GM18951 (cell line): ENCODE results near the gene GMFB.

Experiments used
- POLR2A ChIP-seq: IDR thresholded peaks from 4 replicates; pipeline ENCODE4 v1.6.1; 2011; ENCODE audit warnings: mild to moderate bottlenecking; ENCODE audit not compliant: insufficient read length, insufficient read depth; ENCODE audit errors: extremely low read depth
- in situ Hi-C: fragments of 300-500 bp; cut with MboI; formaldehyde crosslinking; loops from one replicate; pipeline ENCODE4 v1.12.0; 2022; ENCODE audit warnings: low sequenced_read_pairs, mixed read lengths, inconsistent platforms; ENCODE audit not compliant: unreplicated experiment

Gene GMFB

DNA sequence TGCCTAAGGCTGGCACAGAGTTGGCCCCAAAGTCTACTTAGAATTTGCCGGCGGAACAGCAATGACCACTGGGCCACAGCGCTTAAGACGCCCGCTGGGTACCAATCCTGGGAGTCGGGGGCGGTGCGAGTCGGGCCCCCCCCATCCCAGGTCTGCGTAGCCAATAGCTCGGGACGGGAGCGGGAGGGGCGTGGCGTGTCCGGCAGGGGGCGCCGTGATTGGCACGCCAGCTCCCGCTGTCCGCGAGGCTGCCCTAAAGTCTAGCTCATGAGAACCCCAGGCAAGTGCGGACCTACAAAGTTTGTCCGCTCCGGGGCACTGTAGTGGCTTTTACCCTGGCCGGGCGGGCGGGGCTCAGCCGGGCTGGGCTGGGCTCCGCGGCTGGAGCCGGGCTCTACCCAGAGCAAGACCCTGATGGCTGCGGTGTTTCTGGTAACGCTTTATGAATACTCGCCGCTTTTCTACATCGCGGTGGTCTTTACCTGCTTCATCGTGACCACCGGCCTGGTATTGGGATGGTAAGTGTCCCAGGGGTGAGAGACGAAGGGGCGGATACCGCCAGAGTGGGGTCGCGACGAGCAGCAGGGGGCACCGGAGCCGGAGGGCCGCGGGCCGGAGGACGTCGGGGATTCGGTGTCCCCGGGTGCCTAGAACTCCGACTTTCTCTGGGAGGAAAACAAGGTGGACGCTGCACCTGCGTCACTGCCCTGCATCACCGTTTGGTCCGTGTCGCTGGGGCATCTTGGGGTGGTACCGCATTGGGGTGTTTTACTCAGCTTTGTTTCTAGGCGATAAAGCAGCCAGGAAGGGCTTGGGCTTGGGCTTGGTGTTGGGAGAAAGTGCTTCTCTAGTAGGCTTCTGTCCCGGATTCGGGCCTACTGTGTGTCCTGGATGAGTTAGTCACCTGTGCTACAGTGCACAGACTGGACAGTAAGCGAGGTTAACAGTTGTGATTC, 21.0 kb upstream of the GMFB start, which contains the start of gene CGRRF1:
Gene CGRRF1, plus strand, starts transcription at position 361 of the 956 bp plus-strand sequence. Its CDS starts 54 bp downstream, at position 415.
- in situ Hi-C loops = no loop called here
- TF ChIP-seq POLR2A = peak; percentile 81

GRCh38 chr14:54503486-54503885, 14.7 kb upstream of the GMFB start:
- no peak for TF ChIP-seq POLR2A
- in situ Hi-C loops = no loop called here

GRCh38 chr14:54502602-54503001, 13.8 kb upstream of the GMFB start:
- TF ChIP-seq POLR2A = no peak
- in situ Hi-C loops = no loop called here

DNA sequence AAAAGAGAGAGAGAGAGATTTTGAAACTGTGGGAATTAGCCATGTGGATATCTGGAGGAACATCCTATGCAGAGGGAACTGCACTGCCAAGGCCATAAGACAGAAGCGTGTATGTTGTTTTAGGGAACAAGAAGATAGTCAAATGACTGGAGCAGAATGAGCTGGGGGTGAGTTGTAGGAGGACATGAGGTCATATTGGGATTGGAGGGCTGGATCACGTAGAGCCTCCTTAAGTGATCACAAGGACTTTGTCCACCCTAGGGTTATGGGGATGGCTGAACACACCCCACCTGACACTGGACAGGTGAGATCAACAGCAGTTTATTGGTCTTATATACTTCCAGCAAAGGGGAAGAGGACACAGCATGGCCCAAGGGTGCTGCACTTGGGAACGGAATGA, 12.7 kb upstream of the GMFB start:
- no peak for TF ChIP-seq POLR2A
- in situ Hi-C loops = no loop called here

DNA sequence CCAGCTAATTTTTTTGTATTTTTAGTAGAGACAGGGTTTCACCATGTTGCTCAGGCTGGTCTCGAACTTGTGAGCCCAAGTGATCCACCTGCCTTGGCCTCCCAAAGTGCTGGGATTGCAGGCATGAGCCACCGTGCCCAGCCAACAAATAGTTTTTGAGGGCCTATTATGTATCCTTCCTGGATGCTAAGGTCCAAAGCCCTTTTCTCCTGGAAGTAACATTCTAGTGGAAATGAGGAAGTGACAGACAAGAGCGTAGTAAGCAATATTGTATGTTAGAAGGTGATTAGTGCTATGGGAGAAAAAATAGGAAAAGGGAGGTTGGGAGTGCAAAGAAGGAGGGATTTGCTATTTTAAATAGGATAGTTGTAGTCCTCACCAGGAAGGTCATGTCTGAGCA, 12.0 kb upstream of the GMFB start:
- in situ Hi-C loops = no loop called here
- no peak for TF ChIP-seq POLR2A

- in situ Hi-C loops = no loop called here
- no peak for TF ChIP-seq POLR2A
These were observed 9.8 kb upstream of the GMFB start for GRCh38 chr14:54498579-54498978.

DNA sequence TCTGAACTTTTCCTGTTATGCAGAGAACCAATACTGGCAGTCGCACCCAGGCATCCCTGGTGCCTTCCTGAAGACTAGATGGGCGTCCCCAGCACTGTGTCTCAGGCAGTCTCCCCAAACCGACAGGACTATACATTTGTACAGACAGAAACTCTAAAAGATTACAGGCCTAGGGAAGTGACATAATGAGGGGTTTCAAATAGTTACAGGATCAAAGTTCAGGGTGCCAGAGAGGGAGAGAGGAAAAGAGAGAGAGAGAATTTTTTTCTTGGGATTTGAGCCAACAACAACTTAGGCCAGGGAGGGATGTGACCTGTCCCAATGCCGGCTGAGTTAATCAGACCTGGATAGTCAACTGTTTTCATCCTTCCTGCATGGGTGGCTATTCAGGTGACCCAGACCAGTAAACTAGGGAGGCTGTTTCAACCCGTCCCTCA, 9.3 kb upstream of the GMFB start:
- in situ Hi-C loops = no loop called here
- no peak for TF ChIP-seq POLR2A

GRCh38 chr14:54497224-54497623, 8.4 kb upstream of the GMFB start:
- in situ Hi-C loops = no loop called here
- no peak for TF ChIP-seq POLR2A

DNA sequence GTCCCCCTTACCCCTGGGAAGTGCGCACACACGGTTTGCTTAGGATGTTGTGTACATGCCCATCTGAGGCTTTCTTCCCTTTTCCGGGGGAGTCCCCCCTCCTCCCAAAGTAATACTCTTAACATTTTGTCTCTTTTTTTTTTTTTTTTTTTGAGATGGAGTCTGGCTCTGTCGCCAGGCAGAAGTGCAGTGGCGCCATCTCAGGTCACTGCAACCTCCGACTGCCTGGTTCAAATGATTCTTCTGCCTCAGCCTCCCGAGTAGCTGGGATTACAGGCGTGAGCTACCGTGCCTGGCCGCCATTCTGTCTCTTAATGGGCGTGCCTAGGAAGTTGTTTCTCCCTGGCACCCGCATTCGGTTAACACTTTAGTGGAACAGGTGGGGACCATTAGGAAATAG, 4.5 kb upstream of the GMFB start:
- no peak for TF ChIP-seq POLR2A

DNA sequence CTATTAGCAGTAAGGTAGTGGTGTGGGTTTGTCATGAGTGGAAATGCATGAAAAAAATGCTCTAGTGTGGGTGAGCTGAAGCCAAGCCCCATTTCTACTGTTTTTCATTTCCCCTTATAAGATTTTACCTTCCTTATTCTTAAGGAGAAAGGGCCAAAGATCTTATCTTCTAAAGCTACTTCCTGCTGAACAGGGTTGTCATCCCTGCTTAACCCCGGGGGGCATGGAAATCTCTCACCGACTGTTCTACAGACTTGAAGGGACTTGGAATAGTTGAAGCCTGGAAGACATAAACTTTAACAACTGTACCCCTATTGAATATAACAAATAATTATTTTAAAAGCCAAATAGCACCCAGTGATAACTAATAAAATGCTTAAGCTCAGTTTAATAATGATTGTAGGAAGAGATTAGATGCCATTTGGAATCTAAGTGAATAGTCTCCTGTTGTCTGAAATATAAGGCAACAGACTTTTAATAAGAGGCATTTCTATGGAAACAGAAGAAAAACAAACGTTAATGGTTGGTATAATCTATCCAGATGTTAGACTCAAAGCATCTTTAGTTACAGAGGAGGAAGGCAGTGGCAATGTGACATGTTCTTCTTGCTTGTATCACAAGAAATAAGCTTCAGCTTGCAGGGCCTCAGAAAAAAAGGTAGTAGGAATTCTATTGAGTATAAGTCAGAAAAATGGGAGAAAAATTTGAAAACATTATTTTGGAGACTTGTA, 1.8 kb upstream of the GMFB start:
- TF ChIP-seq POLR2A = no peak
- in situ Hi-C loops = no loop called here

More for the DNA sequence above, 4.5 kb upstream of the GMFB start:
- in situ Hi-C loops = no loop called here

- no peak for TF ChIP-seq POLR2A
- in situ Hi-C loops = no loop called here
These were observed 1.1 kb upstream of the GMFB start for GRCh38 chr14:54489731-54490444.

- no peak for TF ChIP-seq POLR2A
- in situ Hi-C loops = no loop called here
These were observed 521 bp upstream of the GMFB start for GRCh38 chr14:54489318-54489683.

DNA sequence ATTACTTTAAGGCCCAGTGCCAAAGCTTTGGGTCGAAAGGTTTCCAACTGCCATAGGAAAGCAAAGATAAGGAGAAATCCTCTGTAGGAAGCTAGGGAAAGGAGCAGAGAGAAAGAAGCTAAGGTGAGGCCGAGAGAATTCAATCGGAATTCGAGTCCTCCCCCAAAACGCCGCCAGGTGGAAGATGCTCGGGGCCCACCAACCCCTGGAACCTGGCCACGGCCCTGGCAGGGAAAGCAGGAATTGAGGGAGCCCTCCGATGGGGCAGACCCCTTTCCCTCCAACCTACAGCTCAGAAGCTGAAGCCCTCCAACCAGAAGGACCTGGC, 498 bp downstream of the GMFB start:
- TF ChIP-seq POLR2A = no peak
- in situ Hi-C loops = no loop called here
